Measurements from ENCODE around the gene LTO1. TPM values are rescaled to one million over a fixed set of nuclear protein-coding genes. Genes with fewer than 3 reads are reported as not detected.
A peak's percentile ranks its signal among the peaks of the same experiment; 100 is the strongest.

Gene LTO1
- total and polyA plus RNA-seq, 10 of the 15 experiments (the other 5 are each of a cell fraction or from before 2014, with no cell fraction given) = 2.6 to 27.5 (median 14.4) TPM

DNA sequence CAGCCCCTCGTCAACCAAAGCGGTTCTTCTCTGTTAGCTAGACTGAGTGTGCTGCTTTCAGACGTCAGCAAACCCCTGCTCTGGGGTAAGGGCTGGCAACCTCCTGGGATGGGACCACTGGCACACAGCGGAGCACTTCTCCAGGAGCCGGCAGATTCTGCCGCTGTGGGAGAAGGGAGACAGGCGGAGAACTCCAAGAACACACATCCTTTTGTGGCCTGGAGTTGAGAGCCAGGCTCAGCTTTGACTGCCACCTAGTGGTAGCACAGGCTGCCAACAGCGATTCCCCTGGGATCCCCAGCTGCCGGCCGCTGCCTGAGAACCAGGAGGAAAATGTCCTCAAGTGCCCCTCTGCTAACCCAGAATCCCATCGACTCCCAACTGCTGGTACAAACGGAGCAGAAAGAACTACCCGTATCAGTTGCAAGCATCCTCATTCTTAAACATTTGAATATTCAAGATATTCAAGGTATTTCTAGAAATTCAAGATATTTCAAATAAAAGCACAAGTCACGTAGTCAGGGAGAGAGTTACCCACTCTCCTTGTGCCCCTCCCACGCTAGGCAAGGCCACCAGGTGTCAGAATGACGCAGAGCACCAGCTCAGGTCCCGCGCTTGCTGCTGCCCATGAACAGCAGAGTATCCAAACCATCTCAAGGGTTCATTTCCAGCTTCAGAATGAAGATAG is 4.9 kb downstream of the LTO1 start (continued):
- TF ChIP-seq TAF1 (IDR thresholded peaks at IDR 0.05; ENCODE audit: borderline replicate concordance, low read depth, low read length) (no peak), ATF7 (IDR thresholded peaks at IDR 0.05; ENCODE audit: low read depth) (no peak), FOXM1 (IDR thresholded peaks at IDR 0.05; ENCODE audit: low read depth, low read length) (no peak), IRF4 (IDR thresholded peaks at IDR 0.05; ENCODE audit: low read depth, low read length) (0 out of 2 replicates have a peak, but pooled peaks have one; percentile 26), LARP7 (IDR thresholded peaks at IDR 0.05) (0 out of 2 replicates have a peak, but pooled peaks have one; percentile 50), EZH2 (IDR thresholded peaks at IDR 0.05; ENCODE audit: borderline replicate concordance, control insufficient read depth, low read depth, low read length) (no peak), SMC3 (IDR thresholded peaks at IDR 0.05; ENCODE audit: borderline replicate concordance, low read length) (peak; percentile 58; the same call in 1 of the 2 replicates)
- TF ChIP-seq, protein P1, sequence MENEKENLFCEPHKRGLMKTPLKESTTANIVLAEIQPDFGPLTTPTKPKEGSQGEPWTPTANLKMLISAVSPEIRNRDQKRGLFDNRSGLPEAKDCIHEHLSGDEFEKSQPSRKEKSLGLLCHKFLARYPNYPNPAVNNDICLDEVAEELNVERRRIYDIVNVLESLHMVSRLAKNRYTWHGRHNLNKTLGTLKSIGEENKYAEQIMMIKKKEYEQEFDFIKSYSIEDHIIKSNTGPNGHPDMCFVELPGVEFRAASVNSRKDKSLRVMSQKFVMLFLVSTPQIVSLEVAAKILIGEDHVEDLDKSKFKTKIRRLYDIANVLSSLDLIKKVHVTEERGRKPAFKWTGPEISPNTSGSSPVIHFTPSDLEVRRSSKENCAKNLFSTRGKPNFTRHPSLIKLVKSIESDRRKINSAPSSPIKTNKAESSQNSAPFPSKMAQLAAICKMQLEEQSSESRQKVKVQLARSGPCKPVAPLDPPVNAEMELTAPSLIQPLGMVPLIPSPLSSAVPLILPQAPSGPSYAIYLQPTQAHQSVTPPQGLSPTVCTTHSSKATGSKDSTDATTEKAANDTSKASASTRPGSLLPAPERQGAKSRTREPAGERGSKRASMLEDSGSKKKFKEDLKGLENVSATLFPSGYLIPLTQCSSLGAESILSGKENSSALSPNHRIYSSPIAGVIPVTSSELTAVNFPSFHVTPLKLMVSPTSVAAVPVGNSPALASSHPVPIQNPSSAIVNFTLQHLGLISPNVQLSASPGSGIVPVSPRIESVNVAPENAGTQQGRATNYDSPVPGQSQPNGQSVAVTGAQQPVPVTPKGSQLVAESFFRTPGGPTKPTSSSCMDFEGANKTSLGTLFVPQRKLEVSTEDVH (IDR thresholded peaks at IDR 0.05; ENCODE audit: low read depth, partially characterized antibody) = no peak

DNA sequence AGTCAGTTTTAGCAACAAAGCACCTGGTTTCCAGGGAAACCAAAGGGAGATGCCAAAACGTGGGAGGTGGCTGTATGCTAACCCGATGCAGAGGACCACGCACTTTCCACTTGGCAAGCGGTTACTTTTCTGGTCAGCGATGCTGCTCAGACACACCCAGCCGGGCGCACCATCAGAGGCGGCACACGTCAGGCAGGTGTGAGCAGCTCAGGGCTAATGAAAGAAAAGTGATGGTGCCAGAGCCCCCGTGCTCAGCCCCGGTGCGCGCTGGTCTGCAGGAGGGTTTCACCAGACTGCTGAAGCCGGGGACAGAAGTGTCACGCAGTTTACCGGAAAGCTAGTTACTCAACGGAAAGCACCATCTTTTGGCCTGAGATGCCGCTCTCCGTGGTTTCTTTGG is 5.7 kb downstream of the LTO1 start:
- Histone ChIP-seq H3K36me3 (ENCODE audit: control insufficient read depth in 2 of 2, insufficient read depth in 2 of 2, low read length in 1 of 2) (peaks cover 4 to 17% of the 10 kb centered on the region in 2 experiments), H3K27me3 (replicated peaks in 1 of 2; ENCODE audit: control insufficient read depth in 2 of 2, insufficient read depth in 2 of 2, low read length in 1 of 2) (no peaks in the 10 kb centered on the region), H3K4me3 (no peak overlapping the region), H3K9ac (ENCODE audit: control insufficient read depth, insufficient read depth, low read length) (no peak overlapping the region), H3K4me2 (ENCODE audit: control insufficient read depth, insufficient read depth) (no peak overlapping the region), H3K79me2 (ENCODE audit: control insufficient read depth, insufficient read depth, low read length) (peaks cover 8% of the 10 kb centered on the region), H3K27ac (ENCODE audit: control insufficient read depth, insufficient read depth) (no peak overlapping the region), H4K20me1 (ENCODE audit: control insufficient read depth, insufficient read depth) (no peaks in the 10 kb centered on the region), H3K4me1 (ENCODE audit: control insufficient read depth, insufficient read depth, low read length) (no peaks in the 10 kb centered on the region; the same call in 1 of the 2 replicates), H3K9me3 (replicated peaks; ENCODE audit: control insufficient read depth, insufficient read depth, low read length) (no peaks in the 10 kb centered on the region), H2AFZ (ENCODE audit: control insufficient read depth, low read depth, low read length) (no peak overlapping the region)
- ChIA-PET CTCF (interaction anchor here (1.2 to 3.9 kb wide), 9 partner anchors 9 to 1085 kb away, joined by 3 to 31 read pairs (median 6); partner anchors contain the start of gene MYEOV), POLR2A (no interaction called here), RAD21 (ENCODE audit: unreplicated experiment) (interaction anchor here (2.9 kb wide), 2 partner anchors 538 to 567 kb away, joined by 9 to 16 read pairs; no protein-coding TSS in a partner anchor), SMC1A (ENCODE audit: uncharacterized antibody, unreplicated experiment) (interaction anchor here (1.3 to 2.5 kb wide), 3 partner anchors 376 to 567 kb away, joined by 4 to 15 read pairs (median 6); no protein-coding TSS in a partner anchor)
- no peak for ATAC-seq
- no peak for FAIRE-seq
- TF ChIP-seq, protein P2, sequence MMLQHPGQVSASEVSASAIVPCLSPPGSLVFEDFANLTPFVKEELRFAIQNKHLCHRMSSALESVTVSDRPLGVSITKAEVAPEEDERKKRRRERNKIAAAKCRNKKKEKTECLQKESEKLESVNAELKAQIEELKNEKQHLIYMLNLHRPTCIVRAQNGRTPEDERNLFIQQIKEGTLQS (IDR thresholded peaks at IDR 0.05; ENCODE audit: borderline replicate concordance, extremely low read depth, low read depth, low read length) = no peak
- no peak for TF ChIP-seq POLR2AphosphoS2 (IDR thresholded peaks at IDR 0.05; ENCODE audit: low read depth, low read length)
- no peak for TF ChIP-seq NFYA (IDR thresholded peaks at IDR 0.05; ENCODE audit: borderline replicate concordance, low read depth, low read length)
- TF ChIP-seq IRF4 (IDR thresholded peaks at IDR 0.05; ENCODE audit: low read depth, low read length) = no peak
- no peak for TF ChIP-seq BHLHE40 (IDR thresholded peaks at IDR 0.05; ENCODE audit: borderline replicate concordance in 1 of 2, low read depth in 2 of 2, low read length in 1 of 2)
- TF ChIP-seq SREBF1 (IDR thresholded peaks at IDR 0.05; ENCODE audit: low read length) = no peak
- BruUV-seq (replicated peaks) = no TSS peak
- in situ Hi-C loops (cut with MboI) = loop anchor here (10.0 kb wide), 1 partner anchor 565 kb away; no protein-coding TSS in a partner anchor
- intact Hi-C loops (cut with micrococcal nuclease; ENCODE audit: unreplicated experiment) = no loop called here
- DNase-seq (ENCODE audit: low read depth, low spot score) = no peak
- WGBS (ENCODE audit: insufficient coverage, insufficient replicate concordance, low lambda C conversion rate, missing lambda C conversion rate) = 90% methylated on average over 19 of the region's 19 CpGs
